Activated CD4-positive, alpha-beta T cell treated with anti-CD3 and anti-CD28 coated beads, Interleukin-2, Interleukin-4, amounts not matched to agents 100 ng/mL and 50 ng/mL, durations not matched to agents 16 hours and 8 hours (primary cell): ENCODE measurements around the gene DUS3L.
"Not testable (repeated sequence)": the region's sequence is repeated elsewhere in the genome, so short reads cannot be mapped to it uniquely, and the experiment has no call there.

Experiments used
- DNase-seq: peaks from one replicate; pipeline ENCODE4 v3.0.0-alpha.2; 2020; ENCODE audit warnings: low spot score

The DUS3L gene

GRCh38 chr19:5774921-5775320 is 16.0 kb downstream of the DUS3L start:
- no peak for DNase-seq

GRCh38 chr19:5773276-5773675 is 17.7 kb downstream of the DUS3L start:
- DNase-seq: no peak

GRCh38 chr19:5772416-5772815 is 18.5 kb downstream of the DUS3L start:
- no peak for DNase-seq

GRCh38 chr19:5767949-5768348 is 23.0 kb downstream of the DUS3L start:
- no peak for DNase-seq

GRCh38 chr19:5765220-5765619 is 25.7 kb downstream of the DUS3L start:
- DNase-seq: no peak

- no peak for DNase-seq
Measured at GRCh38 chr19:5762608-5763217, 28.2 kb downstream of the DUS3L start.

- DNase-seq: no peak
Measured at GRCh38 chr19:5753743-5754142, 37.2 kb downstream of the DUS3L start.

GRCh38 chr19:5751709-5752108 is 39.3 kb downstream of the DUS3L start:
- DNase-seq: no peak

- DNase-seq: no peak
Measured at GRCh38 chr19:5749505-5749904, 41.5 kb downstream of the DUS3L start.

- DNase-seq: not testable (repeated sequence)
Measured at GRCh38 chr19:5748920-5749319, 42.0 kb downstream of the DUS3L start.

- DNase-seq: not testable (repeated sequence)
Measured at GRCh38 chr19:5744999-5745398, 46.0 kb downstream of the DUS3L start.

GRCh38 chr19:5743630-5744029 is 47.3 kb downstream of the DUS3L start:
- DNase-seq: no peak

- DNase-seq: no peak
Measured at GRCh38 chr19:5742051-5742450, 48.9 kb downstream of the DUS3L start.

- DNase-seq: no peak
Measured at GRCh38 chr19:5738423-5738822, 52.5 kb downstream of the DUS3L start.
